Right hindlimb (tissue), 1 donor: ENCODE data around the gene TIGD2.

ENCODE experiments used
- DNase-seq: peaks from one replicate; pipeline ENCODE4 v3.0.0-alpha.2; 2018

TIGD2 gene

GRCh38 chr4:89110986-89111832 is at the start of gene TIGD2:
Gene TIGD2, plus strand, starts transcription at chr4:89111533. Its CDS starts 1,442 bp downstream, at chr4:89112975.
- DNase-seq, result peak; percentile 92

DNA sequence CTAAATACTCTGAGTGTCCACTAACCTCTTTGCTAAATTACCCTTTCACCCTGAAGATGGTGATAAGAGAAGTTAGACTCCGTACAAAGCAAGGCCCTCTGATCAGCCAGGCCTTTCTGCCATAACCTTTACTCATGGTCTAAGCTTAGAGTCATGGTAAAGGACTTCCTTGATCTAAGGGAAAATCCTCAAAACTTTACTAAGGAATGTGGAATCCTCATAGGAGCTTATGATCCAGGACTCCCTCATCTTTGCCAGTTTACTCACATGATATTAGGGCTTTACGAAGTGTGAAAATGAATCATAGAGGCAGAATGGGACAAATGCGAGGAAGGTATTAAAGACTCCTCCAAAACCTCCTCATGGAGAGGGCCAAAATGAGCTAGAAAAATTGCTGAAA is 46.5 kb upstream of the TIGD2 start:
- no peak for DNase-seq

DNA sequence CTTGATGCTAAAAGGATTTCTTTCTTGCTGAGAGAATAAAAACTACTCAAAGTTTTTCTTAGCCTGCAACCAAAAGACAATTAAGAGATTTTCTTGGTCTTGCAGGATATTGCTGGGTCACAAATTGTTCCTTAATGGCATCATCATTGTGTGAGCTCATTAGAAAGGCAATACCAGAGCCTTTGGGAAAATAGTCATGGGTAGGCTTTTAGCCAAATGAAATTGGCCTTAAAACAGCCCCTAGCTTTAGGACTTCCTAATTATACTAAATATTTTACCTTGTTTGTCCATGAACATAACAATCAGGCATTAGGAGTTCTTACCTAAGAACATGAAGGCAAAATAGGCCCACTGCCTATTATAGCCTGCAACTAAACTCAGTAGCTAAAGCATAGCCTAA is 43.9 kb upstream of the TIGD2 start:
- no peak for DNase-seq

DNA sequence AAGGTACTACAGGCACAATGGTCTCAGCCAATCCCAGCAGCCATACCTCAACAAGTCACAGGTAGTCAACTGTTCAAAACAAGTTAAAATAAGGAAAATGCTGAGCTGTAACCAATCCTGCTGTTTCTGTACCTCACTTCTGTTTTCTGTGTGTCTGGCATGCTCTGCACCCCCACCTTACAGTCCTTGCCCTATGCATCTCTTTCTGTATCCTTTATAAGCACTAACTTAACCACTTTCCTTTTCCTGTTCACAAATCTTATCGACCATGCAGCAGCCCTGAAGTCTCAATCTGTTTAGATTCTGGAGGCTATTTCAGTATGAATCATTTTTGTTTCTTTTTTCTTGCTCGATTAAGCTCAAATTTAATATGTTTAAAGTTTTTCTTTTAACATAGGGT is 41.9 kb upstream of the TIGD2 start:
- no peak for DNase-seq

GRCh38 chr4:89070041-89070440 is 41.3 kb upstream of the TIGD2 start:
- no peak for DNase-seq

GRCh38 chr4:89071311-89071710 is 40.0 kb upstream of the TIGD2 start:
- DNase-seq, result no peak

- DNase-seq, result no peak
Measured at GRCh38 chr4:89072921-89073320, 38.4 kb upstream of the TIGD2 start.

- DNase-seq, result no peak
Measured at GRCh38 chr4:89077761-89078160, 33.6 kb upstream of the TIGD2 start.

DNA sequence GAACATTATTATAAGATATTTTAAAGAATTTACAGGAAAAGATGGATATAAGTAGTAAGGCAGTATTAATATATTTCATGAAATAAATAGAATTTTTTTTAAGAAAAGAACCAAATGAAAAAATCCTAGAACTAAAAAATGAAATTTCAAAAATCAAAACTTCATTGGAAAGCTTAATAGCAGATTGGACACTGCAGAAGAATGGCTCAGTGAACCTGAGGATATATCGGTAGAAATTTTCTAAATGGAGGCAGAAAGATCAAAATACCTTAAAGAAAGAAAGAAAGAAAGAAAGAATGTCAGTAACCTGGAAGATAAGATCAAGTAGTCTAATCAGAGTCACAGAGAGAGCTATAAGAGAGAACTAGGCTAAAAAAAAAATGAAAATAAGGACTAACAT is 33.0 kb upstream of the TIGD2 start:
- no peak for DNase-seq

GRCh38 chr4:89099034-89099433 is 12.3 kb upstream of the TIGD2 start:
- DNase-seq, result no peak

DNA sequence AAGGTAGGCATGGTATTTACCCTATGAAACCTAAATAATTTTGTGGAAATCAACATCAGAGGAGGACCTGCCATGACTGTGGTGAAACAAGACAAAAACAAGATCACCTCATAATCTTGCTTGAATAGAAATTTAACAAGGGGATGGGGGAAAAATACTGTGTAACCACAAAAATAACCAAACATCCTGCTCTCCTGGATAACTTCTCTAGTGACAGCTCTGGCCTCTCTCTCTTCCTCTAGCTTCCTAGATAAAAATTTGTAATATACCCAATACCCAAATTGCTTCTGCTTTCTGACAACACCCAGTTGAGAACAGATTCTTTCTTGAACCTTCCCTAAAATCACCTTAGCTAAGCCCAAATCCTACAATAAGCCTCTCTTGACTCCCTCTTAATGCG is 11.9 kb upstream of the TIGD2 start:
- DNase-seq, result no peak

DNA sequence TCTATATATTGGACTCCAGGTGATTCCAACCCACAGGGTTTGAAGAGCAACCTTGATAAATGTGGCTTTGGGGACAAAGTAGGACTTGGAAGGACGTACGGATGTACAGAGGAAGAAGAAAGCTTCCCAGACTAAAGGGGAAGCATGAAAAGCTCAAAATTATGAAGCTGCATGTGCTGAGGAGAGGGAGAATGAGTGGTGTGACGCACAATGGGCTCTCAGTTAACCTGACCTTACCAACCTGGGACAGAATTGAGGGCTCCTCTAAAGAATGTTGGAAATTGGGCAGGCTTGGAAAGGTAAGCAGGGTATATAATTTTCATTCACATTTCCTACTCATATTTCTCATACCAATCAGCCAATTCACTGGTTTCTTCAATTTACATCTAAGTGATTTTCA is 10.5 kb upstream of the TIGD2 start:
- no peak for DNase-seq

DNA sequence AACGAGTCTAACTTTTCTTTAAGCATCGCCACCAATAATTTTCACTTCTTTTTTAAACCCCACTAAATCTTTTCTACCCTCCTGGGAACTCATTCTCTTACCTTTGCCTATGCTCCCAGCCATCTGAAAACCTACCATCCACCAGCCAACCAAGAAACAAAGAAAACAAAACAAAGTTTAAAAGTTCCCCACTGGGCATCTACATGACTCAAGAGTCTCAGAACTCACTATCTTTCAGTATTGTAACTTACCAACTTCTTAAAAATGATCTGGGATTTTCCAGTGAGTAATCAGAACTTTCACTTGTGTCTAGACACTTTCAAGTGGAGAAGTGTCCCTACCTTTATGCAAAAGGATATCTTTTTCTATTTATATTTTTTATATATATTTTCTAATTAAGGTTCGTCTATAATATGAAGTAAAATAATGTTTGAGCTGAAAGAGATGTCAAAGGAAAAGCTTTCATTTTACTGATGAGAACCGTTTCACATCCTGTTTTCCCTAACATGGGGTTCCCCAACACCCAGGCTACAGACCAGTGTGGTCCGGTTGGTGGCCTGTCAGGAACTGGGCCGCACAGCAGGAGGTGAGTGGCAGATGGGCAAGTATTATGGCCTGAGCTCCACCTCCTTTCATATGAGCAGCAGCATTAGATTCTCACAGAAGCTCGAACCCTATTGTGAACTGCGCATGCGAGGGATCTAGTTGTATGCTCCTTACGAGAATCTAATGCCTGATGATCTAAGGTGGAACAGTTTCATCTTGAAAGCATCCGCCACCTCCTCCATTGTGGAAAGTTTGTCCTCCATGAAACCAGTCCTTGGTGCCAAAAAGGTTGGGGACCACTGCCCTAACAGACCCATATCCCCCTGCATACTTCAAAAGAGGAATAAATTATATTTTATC is 9.8 kb upstream of the TIGD2 start:
- DNase-seq, result no peak

DNA sequence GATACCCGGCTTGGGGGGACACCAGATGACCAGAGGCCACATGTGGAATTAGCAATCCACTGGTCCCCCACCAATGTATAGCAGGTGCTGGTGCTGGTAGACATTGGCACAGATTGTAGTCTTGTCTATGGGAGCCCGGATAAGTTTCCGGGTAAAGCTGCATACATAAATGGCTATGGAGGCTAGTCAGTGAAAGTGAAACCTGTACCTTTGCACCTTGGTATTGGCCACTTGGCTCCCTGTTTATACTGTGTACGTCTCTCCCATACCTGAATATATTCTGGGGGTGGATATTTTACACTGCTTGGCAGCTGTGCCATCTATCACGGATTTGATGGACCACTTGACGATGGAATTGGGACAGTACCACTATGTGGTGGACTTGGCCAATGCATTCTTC is 5.6 kb upstream of the TIGD2 start:
- DNase-seq, result no peak

DNA sequence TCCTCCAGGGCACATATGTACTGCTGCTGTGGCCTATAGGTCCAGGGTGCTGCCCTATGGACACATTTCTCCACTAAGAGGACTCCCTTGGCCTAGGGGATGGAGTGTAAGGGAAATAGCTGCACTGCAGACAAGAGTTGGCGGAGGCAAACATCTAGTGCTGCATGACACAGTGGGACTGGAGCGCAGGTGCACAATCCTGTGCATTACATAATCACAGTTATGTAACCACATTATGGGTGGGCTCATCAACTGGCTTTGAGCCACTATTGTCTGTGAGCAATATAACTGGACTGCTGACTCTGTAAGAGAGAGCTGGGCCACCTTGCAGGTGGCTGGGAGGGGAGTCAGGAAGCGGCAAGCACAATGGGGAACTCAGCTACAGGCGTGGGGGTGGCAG is 3.2 kb upstream of the TIGD2 start:
- peak; percentile 44 for DNase-seq

DNA sequence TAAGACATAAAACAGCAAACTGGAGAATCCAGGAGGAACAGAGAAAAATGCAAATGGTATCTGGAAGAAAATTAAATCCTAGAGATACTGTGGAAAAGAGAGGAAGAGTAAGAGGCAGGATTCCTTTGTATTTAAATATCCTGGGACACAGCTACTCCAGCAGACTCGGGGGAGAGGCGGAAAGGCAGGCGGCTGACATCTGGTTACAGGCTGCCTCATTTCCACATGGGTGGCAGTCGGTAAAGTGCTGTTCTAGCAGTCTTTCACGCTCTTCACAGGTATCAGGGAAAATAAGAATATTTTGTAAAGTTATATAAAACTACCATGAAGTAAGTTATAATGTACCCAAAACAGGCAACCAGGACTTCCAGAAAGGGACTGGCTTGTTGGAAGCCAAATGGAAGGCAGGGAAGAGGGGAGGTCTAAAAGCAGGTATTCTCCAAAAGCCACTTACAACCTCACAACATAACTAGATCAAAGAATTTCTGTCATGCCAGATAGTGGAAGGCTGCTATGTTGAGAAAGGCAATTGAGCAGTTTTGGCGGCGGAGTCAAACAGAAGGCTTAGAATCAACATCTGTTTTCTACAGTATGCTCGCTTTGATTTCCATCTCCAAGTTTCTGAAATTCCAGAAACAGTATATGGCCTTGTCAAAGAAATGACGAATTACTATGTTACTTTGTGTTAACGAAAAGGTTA is 1.3 kb upstream of the TIGD2 start:
- no peak for DNase-seq

GRCh38 chr4:89110541-89110985 is 770 bp upstream of the TIGD2 start:
- no peak for DNase-seq

DNA sequence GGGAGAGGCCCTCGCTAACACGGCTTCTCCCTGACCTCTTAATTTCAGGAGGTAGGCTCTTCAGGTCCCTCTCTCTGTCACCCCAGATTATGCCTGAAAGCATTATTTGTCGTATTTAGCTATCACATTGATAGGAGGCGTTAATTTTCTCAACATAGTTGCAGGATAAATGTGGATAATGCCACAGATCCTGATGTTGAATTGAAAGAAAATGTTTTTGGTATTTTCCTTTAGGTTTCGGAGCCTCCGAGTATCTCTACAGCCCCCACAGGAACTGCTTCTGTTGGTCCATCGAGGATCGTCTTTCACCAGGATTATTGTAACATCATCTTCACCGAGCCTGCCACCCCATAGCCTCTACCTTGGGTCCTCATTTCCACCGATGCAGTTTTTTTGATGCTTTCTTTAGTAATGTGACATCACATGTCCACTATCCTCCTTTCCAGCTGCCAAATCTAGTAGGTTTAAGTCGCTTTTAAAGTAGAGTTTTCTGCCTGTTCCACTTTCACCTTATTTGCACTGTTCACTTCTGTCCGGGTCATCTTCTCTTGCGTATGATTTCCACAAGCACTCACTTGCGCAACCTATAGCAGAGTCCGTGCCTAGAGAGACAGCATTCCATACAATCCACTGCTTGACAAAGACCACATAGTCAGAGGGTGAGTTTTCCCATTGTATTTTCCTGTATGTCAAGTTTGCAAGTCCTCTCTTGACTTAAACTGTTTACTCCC is 665 bp downstream of the TIGD2 start:
- DNase-seq, result no peak

DNA sequence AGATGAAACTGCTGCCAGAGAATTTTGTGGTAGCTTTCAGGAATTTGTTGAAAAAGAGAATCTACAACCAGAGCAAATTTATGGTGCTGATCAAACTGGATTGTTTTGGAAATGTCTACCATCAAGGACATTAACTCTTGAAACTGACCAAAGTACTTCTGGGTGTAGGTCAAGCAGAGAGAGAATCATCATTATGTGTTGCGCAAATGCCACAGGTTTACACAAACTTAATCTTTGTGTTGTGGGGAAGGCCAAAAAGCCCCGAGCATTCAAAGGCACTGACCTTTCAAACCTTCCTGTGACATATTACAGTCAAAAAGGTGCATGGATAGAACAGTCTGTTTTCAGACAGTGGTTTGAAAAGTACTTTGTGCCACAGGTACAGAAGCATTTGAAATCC is 2.1 kb downstream of the TIGD2 start:
- DNase-seq, result no peak

GRCh38 chr4:89114100-89114499 is 2.8 kb downstream of the TIGD2 start:
- no peak for DNase-seq

DNA sequence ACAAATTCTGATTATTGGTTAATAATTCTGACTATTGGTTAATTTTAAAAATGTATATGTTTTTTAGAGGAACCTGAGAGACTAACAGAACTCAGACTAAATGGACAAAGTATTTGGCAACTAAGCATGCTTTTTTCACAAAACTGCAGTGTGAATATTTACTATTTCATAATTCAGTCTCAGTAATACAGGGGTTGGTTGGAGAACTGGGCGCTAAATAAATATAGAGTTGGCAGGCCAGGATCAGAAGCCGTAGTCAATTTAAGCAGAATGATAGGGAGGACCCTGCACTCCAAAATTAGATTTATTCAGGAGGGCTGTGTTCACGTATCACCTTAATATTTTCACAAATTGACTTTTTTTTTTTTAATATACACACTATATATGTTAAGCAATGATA is 5.8 kb downstream of the TIGD2 start:
- DNase-seq, result no peak

DNA sequence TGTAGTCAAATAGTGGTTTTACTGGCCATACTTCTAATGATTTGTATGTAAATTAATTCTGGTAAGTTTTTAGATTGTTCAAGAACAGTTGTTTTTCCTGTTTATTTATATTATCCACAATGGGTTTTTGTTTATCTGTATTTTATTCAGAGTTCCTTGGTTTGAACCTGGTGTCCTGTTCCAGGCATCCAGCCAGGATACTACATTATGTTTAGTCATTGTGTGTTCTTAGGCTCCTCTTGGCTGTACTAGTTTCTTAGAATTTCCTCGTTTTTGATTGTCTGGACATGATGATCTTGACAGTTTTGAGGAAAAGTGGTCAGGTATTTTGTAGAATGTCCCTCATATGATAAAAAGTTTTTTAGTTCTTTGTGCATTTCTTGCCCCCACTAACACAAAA is 7.8 kb downstream of the TIGD2 start:
- DNase-seq, result no peak

GRCh38 chr4:89119836-89120235 is 8.5 kb downstream of the TIGD2 start:
- no peak for DNase-seq
